ENCODE measurements around the gene LIPT2. TPM values are rescaled to one million over a fixed set of nuclear protein-coding genes. Genes with fewer than 3 reads are reported as not detected.
A peak's percentile ranks its signal among the peaks of the same experiment; 100 is the strongest.

The LIPT2 gene
- total RNA-seq, 4 donors from 2014 or later: 5.1 to 10.6 (median 7.6) TPM

- no peak for DNase-seq (ENCODE audit: low spot score in 2 of 2)
- H3K4me3 ChIP-seq: no peak overlapping the region
- H3K36me3 ChIP-seq: no peaks in the 10 kb centered on the region
- H3K27me3 ChIP-seq: no peaks in the 10 kb centered on the region
- 86% methylated on average over 5 of the region's 5 CpGs for WGBS
- H3K9me3 ChIP-seq: no peaks in the 10 kb centered on the region
- no peak for TF ChIP-seq POLR2AphosphoS5 (IDR thresholded peaks at IDR 0.05)
- TF ChIP-seq EP300 (IDR thresholded peaks at IDR 0.05): no peak
- TF ChIP-seq POLR2A (IDR thresholded peaks at IDR 0.05): no peak
- TF ChIP-seq CTCF (IDR thresholded peaks at IDR 0.05): no peak
- no peak overlapping the region for H3K27ac ChIP-seq
- peaks cover 15% of the 10 kb centered on the region for H3K4me1 ChIP-seq
These were observed 30.9 kb downstream of the LIPT2 start for GRCh38 chr11:74462631-74463030.

- peak; percentile 83 to 89 for DNase-seq (ENCODE audit: low spot score in 2 of 2)
- H3K36me3 ChIP-seq: no peaks in the 10 kb centered on the region
- H3K4me1 ChIP-seq: peaks cover 9% of the 10 kb centered on the region
- no peak overlapping the region for H3K27ac ChIP-seq
- peak overlapping the region; percentile 23 for H3K4me3 ChIP-seq
- H3K9me3 ChIP-seq: no peaks in the 10 kb centered on the region
- no peak for TF ChIP-seq POLR2A (IDR thresholded peaks at IDR 0.05)
- no peak for TF ChIP-seq EP300 (IDR thresholded peaks at IDR 0.05)
- no peak for TF ChIP-seq CTCF (IDR thresholded peaks at IDR 0.05)
- no peak for TF ChIP-seq POLR2AphosphoS5 (IDR thresholded peaks at IDR 0.05)
- WGBS: 69% methylated on average over 2 of the region's 2 CpGs
- no peaks in the 10 kb centered on the region for H3K27me3 ChIP-seq
These were observed 31.5 kb downstream of the LIPT2 start for GRCh38 chr11:74462009-74462408.

GRCh38 chr11:74460481-74461154 lies 32.9 kb downstream of the LIPT2 start:
- Histone ChIP-seq H3K36me3 (no peaks in the 10 kb centered on the region), H3K27me3 (no peaks in the 10 kb centered on the region), H3K9me3 (no peaks in the 10 kb centered on the region), H3K4me3 (no peak overlapping the region), H3K27ac (no peak overlapping the region), H3K4me1 (peaks cover 3% of the 10 kb centered on the region)
- 70% methylated on average over 2 of the region's 2 CpGs for WGBS
- TF ChIP-seq POLR2AphosphoS5 (IDR thresholded peaks at IDR 0.05) (no peak), POLR2A (IDR thresholded peaks at IDR 0.05) (no peak), EP300 (IDR thresholded peaks at IDR 0.05) (no peak), CTCF (IDR thresholded peaks at IDR 0.05) (no peak)
- no peak for DNase-seq (ENCODE audit: low spot score in 2 of 2)

GRCh38 chr11:74460065-74460464 lies 33.5 kb downstream of the LIPT2 start:
- Histone ChIP-seq H3K27ac (no peak overlapping the region), H3K4me3 (no peak overlapping the region), H3K27me3 (no peaks in the 10 kb centered on the region), H3K36me3 (no peaks in the 10 kb centered on the region), H3K9me3 (no peaks in the 10 kb centered on the region), H3K4me1 (peaks cover 3% of the 10 kb centered on the region)
- no peak for DNase-seq (ENCODE audit: low spot score in 2 of 2)
- 63% methylated on average over 4 of the region's 4 CpGs for WGBS
- TF ChIP-seq EP300 (IDR thresholded peaks at IDR 0.05): no peak
- TF ChIP-seq POLR2A (IDR thresholded peaks at IDR 0.05): no peak
- no peak for TF ChIP-seq CTCF (IDR thresholded peaks at IDR 0.05)
- no peak for TF ChIP-seq POLR2AphosphoS5 (IDR thresholded peaks at IDR 0.05)

GRCh38 chr11:74459584-74459983 lies 33.9 kb downstream of the LIPT2 start:
- Histone ChIP-seq H3K27me3 (no peaks in the 10 kb centered on the region), H3K4me1 (peaks cover 3% of the 10 kb centered on the region), H3K27ac (no peak overlapping the region), H3K36me3 (no peaks in the 10 kb centered on the region), H3K9me3 (no peaks in the 10 kb centered on the region), H3K4me3 (no peak overlapping the region)
- WGBS: 40% methylated on average over 1 of the region's 1 CpG
- TF ChIP-seq EP300 (IDR thresholded peaks at IDR 0.05): no peak
- TF ChIP-seq POLR2A (IDR thresholded peaks at IDR 0.05): no peak
- no peak for TF ChIP-seq CTCF (IDR thresholded peaks at IDR 0.05)
- TF ChIP-seq POLR2AphosphoS5 (IDR thresholded peaks at IDR 0.05): no peak
- no peak for DNase-seq (ENCODE audit: low spot score in 2 of 2)
